HepG2 (cell line): Measurements from ENCODE around the gene WWC2. TPM values are rescaled to one million over a fixed set of nuclear protein-coding genes. Genes with fewer than 3 reads are reported as not detected.

Experiments
- ATAC-seq: fragments of 200-7000 bp; cut with Tn5 transposase; 3 replicates; pipeline ENCODE4 v1.9.1; 2020; ENCODE audit warnings: mild to moderate bottlenecking, moderate library complexity
- BruUV-seq: library from RNA; stranded (reverse); fragments of 400-500 nt; replicated peaks from 2 replicates; lab custom pipeline; 2021; lab: Mats Ljungman, UMichigan
- CTCF ChIA-PET: fragments of 300-600 bp; formaldehyde crosslinking; extraction: SDS; loops from one replicate; lab custom pipeline; 2021; ENCODE audit warnings: low total read pairs, inconsistent platforms, low intra/inter-chr PET ratio; lab: Yijun Ruan, JAX
- POLR2A ChIA-PET: fragments of 350-600 bp; sonication (Branson Sonifier 250); formaldehyde crosslinking; loops from one replicate; lab custom pipeline; 2020; ENCODE audit warnings: antibody characterized with exemption, inconsistent platforms; lab: Yijun Ruan, JAX
- DNase-seq: peaks from one replicate; pipeline ENCODE4 v3.0.0-alpha.2; 2015; ENCODE audit warnings: low spot score
- FAIRE-seq: peaks from 3 replicates; lab custom pipeline; 2011; peaks lifted over from hg19 to GRCh38; lab: Jason Lieb, UNC
- H2AFZ ChIP-seq: one replicate; pipeline ENCODE4 v1.6.1; 2011; ENCODE audit warnings: low read length, inconsistent platforms
- H3K27ac ChIP-seq: fragments of 300-600 bp; 3 replicates; pipeline ENCODE4 v1.8.0; 2011; ENCODE audit warnings: mixed run types, mild to moderate bottlenecking, mixed read lengths, low read length, inconsistent platforms; ENCODE audit not compliant: insufficient read depth; ENCODE audit errors: extremely low read length
- H3K27me3 ChIP-seq, 2 experiments: fragments of 200-600 bp in 1 of 2; 2 replicates in 1 of 2; 3 replicates in 1 of 2; pipeline versions ENCODE4 v1.6.0 to v1.8.0; 2011; ENCODE audit warnings: low read length in 2 of 2, mild to moderate bottlenecking in 2 of 2, moderate library complexity in 2 of 2, inconsistent platforms in 1 of 2; ENCODE audit not compliant: insufficient read depth in 2 of 2, control insufficient read depth in 1 of 2
- H3K36me3 ChIP-seq, 2 experiments: fragments of 200-600 bp in 1 of 2; replicated peaks in 1 of 2; 2 replicates in 1 of 2; 3 replicates in 1 of 2; pipeline versions ENCODE4 v1.5.1 to v1.8.0; 2011; ENCODE audit warnings: low read length in 2 of 2, inconsistent platforms in 1 of 2; ENCODE audit not compliant: insufficient read depth in 2 of 2, control insufficient read depth in 1 of 2
- H3K4me1 ChIP-seq: 2 replicates; pipeline ENCODE4 v1.5.1; 2012; ENCODE audit warnings: low read length, inconsistent platforms; ENCODE audit not compliant: insufficient read depth
- H3K4me2 ChIP-seq: 2 replicates; pipeline ENCODE4 v1.6.0; 2011; ENCODE audit warnings: low read depth, low read length, inconsistent platforms
- H3K4me3 ChIP-seq, 3 experiments: fragments of 200-600 bp in 1 of 3; sonication (generic), shearing (Covaris generic) in 1 of 3; replicated peaks in 1 of 3; 2 replicates each; pipeline ENCODE4 v1.5.1; 2011 to 2016; ENCODE audit warnings: low read length in 3 of 3, inconsistent platforms in 2 of 3, low read depth in 2 of 3, mild to moderate bottlenecking in 2 of 3, control low read depth in 1 of 3, mixed read lengths in 1 of 3; ENCODE audit not compliant: insufficient read depth in 1 of 3
- H3K79me2 ChIP-seq: one replicate; pipeline ENCODE4 v1.6.1; 2011; ENCODE audit warnings: low read length, inconsistent platforms; ENCODE audit not compliant: insufficient read depth
- H3K9ac ChIP-seq: 2 replicates; pipeline ENCODE4 v1.6.0; 2011; ENCODE audit warnings: mild to moderate bottlenecking, low read depth, low read length, inconsistent platforms; ENCODE audit not compliant: insufficient read depth
- H3K9me3 ChIP-seq: 2 replicates; pipeline ENCODE4 v1.5.1; 2012; ENCODE audit warnings: mild to moderate bottlenecking, low read length
- H4K20me1 ChIP-seq: 2 replicates; pipeline ENCODE4 v1.6.0; 2011; ENCODE audit warnings: inconsistent platforms, mild to moderate bottlenecking, low read length, moderate library complexity; ENCODE audit not compliant: insufficient read depth
- AKAP8 ChIP-seq: sonication (generic); formaldehyde crosslinking; IDR thresholded peaks from 2 replicates; pipeline ENCODE4 v1.5.1; 2020; ENCODE audit warnings: mild to moderate bottlenecking, missing genetic modification reagents
- CCDC6 ChIP-seq: sonication (generic); formaldehyde crosslinking; IDR thresholded peaks from 2 replicates; pipeline ENCODE4 v1.8.1; 2022; ENCODE audit warnings: mild to moderate bottlenecking, missing genetic modification reagents, moderate library complexity
- CEBPG ChIP-seq: IDR thresholded peaks from 2 replicates; pipeline ENCODE4 v1.6.1; 2016
- FLYWCH1 ChIP-seq: sonication (generic); formaldehyde crosslinking; IDR thresholded peaks from 2 replicates; pipeline ENCODE4 v1.8.1; 2023; ENCODE audit warnings: mild to moderate bottlenecking, missing genetic modification reagents
- HNF4A ChIP-seq: sonication (generic); formaldehyde crosslinking; IDR thresholded peaks from 2 replicates; pipeline ENCODE4 v1.4.0; 2020; ENCODE audit warnings: missing genetic modification reagents
- JDP2 ChIP-seq: sonication (generic); formaldehyde crosslinking; IDR thresholded peaks from 2 replicates; pipeline ENCODE4 v1.8.1; 2022; ENCODE audit warnings: missing genetic modification reagents, borderline replicate concordance
- MBNL3 ChIP-seq: fragments of 250-450 bp; sonication (Bioruptor Pico); conservative IDR thresholded peaks from 2 replicates; pipeline ENCODE4 v1.8.0; 2022; ENCODE audit warnings: mild to moderate bottlenecking, inconsistent platforms
- POGK ChIP-seq: sonication (generic); formaldehyde crosslinking; conservative IDR thresholded peaks from 2 replicates; pipeline ENCODE4 v1.8.0; 2022; ENCODE audit warnings: mild to moderate bottlenecking, moderate library complexity, missing genetic modification reagents
- REL ChIP-seq: sonication (generic); formaldehyde crosslinking; conservative IDR thresholded peaks from 2 replicates; pipeline ENCODE4 v1.8.0; 2022; ENCODE audit warnings: mild to moderate bottlenecking, missing genetic modification reagents, moderate library complexity
- RXRB ChIP-seq: IDR thresholded peaks from 2 replicates; pipeline ENCODE4 v1.6.1; 2016; ENCODE audit warnings: borderline replicate concordance, missing genetic modification reagents, missing compliant biosample characterization
- TCF7 ChIP-seq: sonication (generic); IDR thresholded peaks from 2 replicates; pipeline ENCODE4 v1.6.1; 2016; ENCODE audit warnings: antibody characterized with exemption, low read depth
- THRA ChIP-seq: sonication (generic); formaldehyde crosslinking; IDR thresholded peaks from 2 replicates; pipeline ENCODE4 v1.4.0; 2020; ENCODE audit warnings: missing genetic modification reagents, borderline replicate concordance
- ZFP36L2 ChIP-seq: sonication (generic); formaldehyde crosslinking; IDR thresholded peaks from 2 replicates; pipeline ENCODE4 v1.4.0; 2020; ENCODE audit warnings: missing genetic modification reagents
- ZMYM3 ChIP-seq: sonication (generic); formaldehyde crosslinking; IDR thresholded peaks from 2 replicates; pipeline ENCODE4 v1.5.1; 2020; ENCODE audit warnings: mild to moderate bottlenecking, missing genetic modification reagents
- ZNF12 ChIP-seq: sonication (generic); formaldehyde crosslinking; IDR thresholded peaks from 2 replicates; pipeline ENCODE4 v1.5.0; 2020; ENCODE audit warnings: missing genetic modification reagents
- ZSCAN29 ChIP-seq: sonication (generic); formaldehyde crosslinking; conservative IDR thresholded peaks from 2 replicates; pipeline ENCODE4 v1.4.0; 2020; ENCODE audit warnings: mild to moderate bottlenecking, missing genetic modification reagents
- WGBS: methylation state at CpG from one replicate; pipeline ENCODE4 v1.1.6; 2017; ENCODE audit warnings: low lambda C conversion rate; 5-methylcytosine and 5-hydroxymethylcytosine counted together
- in situ Hi-C: cut with HindIII; loops from 2 replicates; pipeline ENCODE4 v1.10.0; 2017; ENCODE audit warnings: low pct_unique_long_range_greater_than_20kb; ENCODE audit not compliant: extremely low pct_ligation_motif_present
- intact Hi-C: fragments of 100-400 bp; cut with micrococcal nuclease; formaldehyde crosslinking; loops from one replicate; pipeline ENCODE4 v1.10.0; 2022; ENCODE audit not compliant: unreplicated experiment
- polyA plus RNA-seq, 8 experiments: library from polyadenylated mRNA; depleted of rRNA in 3 of 8; stranded (reverse) in 7 of 8; unstranded in 1 of 8; fragments of >200 nt; fragmentation: Illumina TruSeq in 4 of 8; extraction: Trizol in 4 of 8; gene quantifications; 2 replicates each; pipeline versions ENCODE4 v1.2.1 to v1.2.3, GENCODE V29; 2011 to 2016; ENCODE audit warnings: low read depth in 4 of 8, missing spikeins in 1 of 8, mixed read lengths in 1 of 8; ENCODE audit not compliant: insufficient read depth in 1 of 8
- total RNA-seq, 5 experiments: library from RNA; depleted of rRNA; stranded (reverse); fragments of >200 nt; fragmentation: Illumina TruSeq; extraction: Trizol; gene quantifications; 2 replicates each; pipeline ENCODE4 v1.2.3, GENCODE V29; 2016; ENCODE audit warnings: low read depth in 1 of 5
- TF ChIP-seq, protein P1 (sequence below): IDR thresholded peaks from 2 replicates; pipeline ENCODE4 v1.6.1; 2016; ENCODE audit warnings: low read depth, borderline replicate concordance
- TF ChIP-seq, protein P2 (sequence below): sonication (generic); formaldehyde crosslinking; IDR thresholded peaks from 2 replicates; pipeline ENCODE4 v1.8.0; 2022; ENCODE audit warnings: mild to moderate bottlenecking, missing genetic modification reagents
- TF ChIP-seq, protein P3 (sequence below): sonication (generic); formaldehyde crosslinking; IDR thresholded peaks from 2 replicates; pipeline ENCODE4 v1.4.0; 2020; ENCODE audit warnings: mild to moderate bottlenecking, missing genetic modification reagents
- TF ChIP-seq, protein P4 (sequence below): sonication (generic); formaldehyde crosslinking; IDR thresholded peaks from 2 replicates; pipeline ENCODE4 v1.5.1; 2020; ENCODE audit warnings: mild to moderate bottlenecking, missing genetic modification reagents, moderate library complexity

The WWC2 gene
- total and polyA plus RNA-seq, 2 of the 13 experiments (the other 11 are each of a cell fraction or from before 2014, with no cell fraction given): 40.0 to 50.1 TPM

- Histone ChIP-seq H3K9me3 (no peaks in the 10 kb centered on the region), H3K9ac (no peak overlapping the region), H3K4me2 (no peak overlapping the region; the same call in 1 of the 2 replicates), H3K4me3 (no peak overlapping the region), H3K27ac (peak overlapping the region; percentile 44), H3K36me3 (peaks cover 0 to 1% of the 10 kb centered on the region in 2 experiments; a peak in 3 of 5 replicates), H3K4me1 (peaks cover 77% of the 10 kb centered on the region), H3K27me3 (no peaks in the 10 kb centered on the region), H2AFZ (no peak overlapping the region), H3K79me2 (peaks cover 97% of the 10 kb centered on the region), H4K20me1 (peaks cover 70% of the 10 kb centered on the region)
- no peak for ATAC-seq
- BruUV-seq: no TSS peak
- in situ Hi-C loops (no loop called here), intact Hi-C loops (loop anchor here (2.0 kb wide), 1 partner anchor 40 kb away; no protein-coding TSS in a partner anchor)
- no peak for DNase-seq
- WGBS: 53% methylated on average over 2 of the region's 2 CpGs
- ChIA-PET POLR2A (interaction anchor here (0.9 to 1.8 kb wide), 2 partner anchors 42 to 43 kb away, joined by 3 to 5 read pairs; partner anchors contain the start of gene WWC2), CTCF (no interaction called here)
- FAIRE-seq: no peak
- TF ChIP-seq, protein P1, sequence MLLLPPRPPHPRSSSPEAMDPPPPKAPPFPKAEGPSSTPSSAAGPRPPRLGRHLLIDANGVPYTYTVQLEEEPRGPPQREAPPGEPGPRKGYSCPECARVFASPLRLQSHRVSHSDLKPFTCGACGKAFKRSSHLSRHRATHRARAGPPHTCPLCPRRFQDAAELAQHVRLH (CRISPR knock-in tag): no peak
- TF ChIP-seq JDP2 (CRISPR knock-in tag) (no peak), TCF7 (no peak), RXRB (CRISPR knock-in tag) (0 out of 2 replicates have a peak, but pooled peaks have one; percentile 34), ZMYM3 (CRISPR knock-in tag) (no peak), ZNF12 (peak; percentile 100), MBNL3 (CRISPR knock-in tag) (no peak), REL (CRISPR knock-in tag) (no peak), ZFP36L2 (CRISPR knock-in tag) (no peak), THRA (CRISPR knock-in tag) (peak; percentile 88; the same call in 1 of the 2 replicates), AKAP8 (CRISPR knock-in tag) (no peak), FLYWCH1 (CRISPR knock-in tag) (no peak), CCDC6 (CRISPR knock-in tag) (no peak), ZSCAN29 (CRISPR knock-in tag) (no peak), CEBPG (CRISPR knock-in tag) (no peak), HNF4A (CRISPR knock-in tag) (peak; percentile 28; the same call in 1 of the 2 replicates), POGK (CRISPR knock-in tag) (no peak)
- TF ChIP-seq, protein P2, sequence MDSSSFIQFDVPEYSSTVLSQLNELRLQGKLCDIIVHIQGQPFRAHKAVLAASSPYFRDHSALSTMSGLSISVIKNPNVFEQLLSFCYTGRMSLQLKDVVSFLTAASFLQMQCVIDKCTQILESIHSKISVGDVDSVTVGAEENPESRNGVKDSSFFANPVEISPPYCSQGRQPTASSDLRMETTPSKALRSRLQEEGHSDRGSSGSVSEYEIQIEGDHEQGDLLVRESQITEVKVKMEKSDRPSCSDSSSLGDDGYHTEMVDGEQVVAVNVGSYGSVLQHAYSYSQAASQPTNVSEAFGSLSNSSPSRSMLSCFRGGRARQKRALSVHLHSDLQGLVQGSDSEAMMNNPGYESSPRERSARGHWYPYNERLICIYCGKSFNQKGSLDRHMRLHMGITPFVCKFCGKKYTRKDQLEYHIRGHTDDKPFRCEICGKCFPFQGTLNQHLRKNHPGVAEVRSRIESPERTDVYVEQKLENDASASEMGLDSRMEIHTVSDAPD (CRISPR knock-in tag): no peak
- TF ChIP-seq, protein P3, sequence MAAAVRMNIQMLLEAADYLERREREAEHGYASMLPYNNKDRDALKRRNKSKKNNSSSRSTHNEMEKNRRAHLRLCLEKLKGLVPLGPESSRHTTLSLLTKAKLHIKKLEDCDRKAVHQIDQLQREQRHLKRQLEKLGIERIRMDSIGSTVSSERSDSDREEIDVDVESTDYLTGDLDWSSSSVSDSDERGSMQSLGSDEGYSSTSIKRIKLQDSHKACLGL (CRISPR knock-in tag): no peak
- TF ChIP-seq, protein P4, sequence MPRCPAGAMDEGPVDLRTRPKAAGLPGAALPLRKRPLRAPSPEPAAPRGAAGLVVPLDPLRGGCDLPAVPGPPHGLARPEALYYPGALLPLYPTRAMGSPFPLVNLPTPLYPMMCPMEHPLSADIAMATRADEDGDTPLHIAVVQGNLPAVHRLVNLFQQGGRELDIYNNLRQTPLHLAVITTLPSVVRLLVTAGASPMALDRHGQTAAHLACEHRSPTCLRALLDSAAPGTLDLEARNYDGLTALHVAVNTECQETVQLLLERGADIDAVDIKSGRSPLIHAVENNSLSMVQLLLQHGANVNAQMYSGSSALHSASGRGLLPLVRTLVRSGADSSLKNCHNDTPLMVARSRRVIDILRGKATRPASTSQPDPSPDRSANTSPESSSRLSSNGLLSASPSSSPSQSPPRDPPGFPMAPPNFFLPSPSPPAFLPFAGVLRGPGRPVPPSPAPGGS (CRISPR knock-in tag): no peak
These were observed 41.9 kb downstream of the WWC2 start for GRCh38 chr4:183140911-183141320.
